GM19035 (cell line): ENCODE data around the gene ADRA2B.
"Not testable (repeated sequence)": the region's sequence is repeated elsewhere in the genome, so short reads cannot be mapped to it uniquely, and the experiment has no call there.

Experiments
- ATAC-seq: cut with Tn5 transposase; IDR thresholded peaks from one replicate; pipeline ENCODE4 v1.9.1; 2021; ENCODE audit not compliant: unreplicated experiment

The ADRA2B gene

GRCh38 chr2:96071977-96072491 is 44.3 kb downstream of the ADRA2B start:
- not testable (repeated sequence) for ATAC-seq

DNA sequence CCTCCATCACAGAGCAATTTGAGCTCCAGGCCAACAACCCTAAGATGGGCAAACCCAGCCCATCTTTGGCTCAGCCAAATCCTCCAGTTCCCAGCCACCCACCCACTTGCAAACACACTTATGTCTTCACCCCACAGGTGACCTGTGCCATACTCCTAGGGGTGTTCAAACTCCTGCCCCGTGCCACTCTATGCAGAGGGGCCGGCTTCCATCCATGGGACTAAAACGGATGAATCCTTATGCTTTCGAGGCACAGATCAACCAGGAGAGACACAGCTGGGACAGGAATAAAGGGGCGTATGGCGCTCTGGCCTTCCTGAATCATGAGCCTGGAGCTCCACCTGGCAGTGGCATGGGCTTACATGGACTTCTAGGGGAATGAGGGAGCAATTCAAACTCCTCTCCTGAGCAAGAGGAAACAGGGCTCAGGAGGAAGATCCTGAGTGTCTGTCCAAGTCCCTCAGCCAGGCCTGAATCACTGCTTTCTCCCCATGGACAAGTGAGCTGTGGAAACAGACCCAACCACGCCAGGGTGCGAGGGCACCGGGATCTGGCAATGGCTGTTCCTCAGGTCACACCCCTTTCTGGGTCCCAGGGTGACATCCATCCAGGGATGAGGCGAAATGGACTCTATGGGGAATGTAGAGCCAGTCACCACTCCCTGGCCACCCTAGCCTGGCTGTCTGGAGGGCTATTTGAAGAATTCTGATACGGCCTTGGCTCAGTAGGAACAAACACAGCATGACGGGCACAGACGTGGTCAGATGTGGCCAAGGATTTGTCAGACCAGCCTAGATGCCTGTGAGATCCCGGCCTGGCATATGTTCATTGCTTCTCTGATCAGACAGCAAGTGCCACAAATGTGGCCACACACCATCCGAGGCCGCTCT is 45.0 kb downstream of the ADRA2B start:
- ATAC-seq: not testable (repeated sequence)

- ATAC-seq: not testable (repeated sequence)
Observed at GRCh38 chr2:96070351-96070750, 46.0 kb downstream of the ADRA2B start.

DNA sequence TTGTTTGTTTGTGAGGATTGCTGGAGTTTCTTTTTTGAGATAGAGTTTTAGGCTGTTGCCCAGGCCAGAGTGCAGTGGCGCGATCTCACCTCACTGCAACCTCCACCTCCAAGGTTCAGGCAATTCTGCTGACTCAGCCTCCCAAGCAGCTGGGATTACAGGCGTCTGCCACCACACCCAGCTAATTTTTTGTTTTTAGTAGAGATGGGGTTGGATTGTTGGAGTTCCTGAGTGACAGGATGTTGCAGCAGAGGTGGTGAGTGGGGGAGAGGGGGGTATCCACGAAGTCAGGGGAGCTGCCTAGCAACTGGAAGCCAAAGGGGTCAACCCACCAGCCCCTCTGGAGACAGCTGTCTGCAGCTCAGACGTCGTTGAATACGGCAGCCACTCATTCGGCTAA is 46.5 kb downstream of the ADRA2B start:
- ATAC-seq: not testable (repeated sequence)

GRCh38 chr2:96067902-96068581 is 48.3 kb downstream of the ADRA2B start:
- ATAC-seq: not testable (repeated sequence)

DNA sequence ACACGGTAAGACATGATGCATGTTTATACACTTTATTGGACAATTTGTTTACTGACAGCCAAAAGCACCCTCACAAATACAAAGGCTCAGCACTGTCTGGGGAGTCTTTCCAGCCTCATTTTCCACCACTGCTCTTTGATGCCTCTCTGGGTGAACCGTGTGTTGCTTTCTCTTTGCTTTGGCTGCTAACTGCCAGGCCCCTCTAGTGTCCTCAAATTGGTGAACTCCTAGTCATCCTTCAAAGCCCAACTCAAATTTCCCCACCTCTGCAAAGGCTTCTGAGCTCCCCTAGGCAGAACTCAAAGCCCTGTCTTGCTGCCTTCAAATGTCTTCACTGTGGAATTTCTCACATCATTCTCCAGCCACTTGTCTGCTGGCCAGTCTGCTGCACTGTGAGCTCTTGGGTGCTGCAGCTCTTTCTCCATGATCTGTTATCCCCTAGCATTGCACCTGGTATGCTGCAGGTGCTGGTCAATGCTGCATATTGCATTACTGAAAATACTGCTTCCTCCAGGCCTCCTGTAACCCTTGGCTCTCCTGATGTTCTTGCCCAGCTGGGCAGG is 49.2 kb downstream of the ADRA2B start:
- ATAC-seq: not testable (repeated sequence)

GRCh38 chr2:96066511-96066910 is 49.9 kb downstream of the ADRA2B start:
- not testable (repeated sequence) for ATAC-seq

DNA sequence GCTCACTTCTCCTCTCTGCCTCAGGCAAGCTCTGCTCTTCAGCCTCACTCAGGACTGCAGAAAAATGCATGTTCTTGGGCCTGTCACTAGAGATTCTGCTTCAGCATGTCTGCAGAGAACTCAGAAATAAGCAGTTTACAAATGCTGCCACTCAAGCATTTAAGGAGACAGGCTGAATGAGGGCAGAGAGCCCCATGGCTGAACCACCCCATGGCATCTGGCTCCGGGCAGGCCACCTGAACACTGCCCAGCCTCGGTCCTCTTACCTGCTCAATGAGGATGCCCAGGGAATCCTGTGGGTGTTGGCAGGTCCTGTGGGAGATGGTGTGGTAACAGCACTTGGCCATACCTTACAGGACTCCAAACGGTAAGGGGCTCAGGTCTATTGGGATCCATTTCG is 50.4 kb downstream of the ADRA2B start:
- not testable (repeated sequence) for ATAC-seq

DNA sequence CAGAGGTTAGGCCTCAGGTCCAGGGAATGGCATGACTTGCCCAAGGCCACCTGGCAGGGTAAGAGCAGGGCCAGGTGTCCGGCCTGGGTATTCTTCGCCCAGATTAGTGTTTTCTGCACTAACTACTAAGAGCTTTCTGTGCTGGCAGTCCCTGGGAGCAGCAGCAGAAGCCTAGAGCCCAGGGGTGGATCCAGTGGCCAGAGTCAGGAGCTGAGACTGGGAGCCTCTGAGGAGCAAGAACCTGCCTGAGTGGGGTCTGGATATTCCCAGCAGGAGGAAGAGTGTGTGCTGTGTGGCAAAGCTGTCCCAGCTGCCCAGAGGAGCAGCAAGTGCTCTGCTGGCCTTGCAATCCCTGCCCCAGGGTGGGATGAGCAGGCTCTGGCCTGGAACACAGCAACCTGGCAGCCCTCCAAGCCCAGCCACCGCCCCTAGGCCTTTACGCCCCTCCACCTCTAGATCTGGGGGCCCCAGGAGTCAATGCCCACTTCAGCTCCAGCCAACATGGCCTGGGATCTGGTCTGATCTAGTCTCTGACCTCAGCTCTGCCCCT is 50.9 kb downstream of the ADRA2B start:
- no peak for ATAC-seq

- not testable (repeated sequence) for ATAC-seq
Observed at GRCh38 chr2:96064760-96065159, 51.6 kb downstream of the ADRA2B start.

DNA sequence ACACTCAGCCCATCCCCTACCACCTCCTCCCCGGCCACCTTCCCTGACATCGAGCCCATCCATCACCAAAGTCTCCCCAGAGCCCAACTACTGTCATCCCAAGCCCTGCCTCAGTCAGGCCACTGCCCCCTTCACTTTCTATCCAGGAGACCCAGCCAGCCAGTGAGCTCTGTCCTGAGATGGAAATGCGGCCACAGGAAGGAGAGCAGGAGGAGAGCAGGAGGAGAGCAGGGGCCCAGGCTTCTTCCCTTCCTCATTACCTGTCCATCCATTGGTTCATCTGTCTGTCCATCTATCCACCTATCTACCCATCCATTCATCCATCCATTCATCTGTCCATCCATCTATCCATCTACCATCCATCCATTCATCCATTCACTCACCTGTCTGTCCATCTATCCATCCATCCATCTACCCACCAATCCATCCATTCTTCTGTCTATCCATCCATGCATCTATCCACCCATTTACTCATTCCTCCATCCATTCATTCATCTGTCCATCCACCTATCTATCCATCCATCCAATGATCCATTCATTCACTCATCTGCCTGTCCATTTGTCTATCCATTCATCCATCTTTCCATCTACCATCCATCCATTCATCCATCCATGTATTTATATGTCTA is 52.2 kb downstream of the ADRA2B start:
- not testable (repeated sequence) for ATAC-seq

GRCh38 chr2:96063116-96063899 is 53.1 kb downstream of the ADRA2B start:
- not testable (repeated sequence) for ATAC-seq
